Neural cell (in vitro differentiated cells): ENCODE data around the gene TMEM273. TPM values are rescaled to one million over a fixed set of nuclear protein-coding genes. Genes with fewer than 3 reads are reported as not detected.

Experiments
- H2AFZ ChIP-seq: fragments of 200-600, 300-800 bp; sonication (generic), shearing (Covaris generic); 2 replicates; pipeline ENCODE4 v1.6.0; 2014; ENCODE audit warnings: low read depth, mild to moderate bottlenecking, antibody characterized with exemption, low read length, moderate library complexity
- H3F3A ChIP-seq: fragments of 200-600 bp; shearing (Covaris generic); 2 replicates; pipeline ENCODE4 v1.6.1; 2016; ENCODE audit warnings: mild to moderate bottlenecking, moderate library complexity, mixed read lengths, antibody characterized with exemption, low read length; ENCODE audit not compliant: insufficient read depth, poor library complexity, severe bottlenecking
- H3K27ac ChIP-seq: fragments of 200-600, 300-800 bp; sonication (generic), shearing (Covaris generic); 2 replicates; pipeline ENCODE4 v1.5.1; 2014; ENCODE audit warnings: mild to moderate bottlenecking, low read length, moderate library complexity
- H3K27me3 ChIP-seq: fragments of 300-800, 200-600 bp; sonication (generic), shearing (Covaris generic); 2 replicates; pipeline ENCODE4 v1.6.0; 2014; ENCODE audit warnings: mild to moderate bottlenecking, low read depth, low read length, moderate library complexity; ENCODE audit not compliant: insufficient read depth
- H3K36me3 ChIP-seq: fragments of 300-800, 200-600 bp; sonication (generic), shearing (Covaris generic); 2 replicates; pipeline ENCODE4 v1.5.1; 2014; ENCODE audit warnings: mild to moderate bottlenecking, antibody characterized with exemption, low read length, moderate library complexity; ENCODE audit not compliant: insufficient read depth
- H3K4me2 ChIP-seq: fragments of 300-800, 200-600 bp; sonication (generic), shearing (Covaris generic); 2 replicates; pipeline ENCODE4 v1.6.0; 2014; ENCODE audit warnings: mild to moderate bottlenecking, low read length
- H3K4me3 ChIP-seq: fragments of 300-800, 200-600 bp; sonication (generic), shearing (Covaris generic); 2 replicates; pipeline ENCODE4 v1.5.1; 2014; ENCODE audit warnings: mild to moderate bottlenecking, low read length, moderate library complexity
- H3K79me2 ChIP-seq: fragments of 200-600 bp; shearing (Covaris generic); replicated peaks from 2 replicates; pipeline ENCODE4 v1.6.0; 2014; ENCODE audit warnings: mild to moderate bottlenecking, low read length, moderate library complexity; ENCODE audit not compliant: insufficient read depth
- H3K9ac ChIP-seq: fragments of 300-800, 200-600 bp; sonication (generic), shearing (Covaris generic); 2 replicates; pipeline ENCODE4 v1.6.1; 2016; ENCODE audit warnings: mild to moderate bottlenecking, low read length, mixed read lengths
- H3K9me2 ChIP-seq: fragments of 200-600 bp; shearing (Covaris generic); 2 replicates; pipeline ENCODE4 v1.6.1; 2016; ENCODE audit warnings: mild to moderate bottlenecking, low read length, mixed read lengths; ENCODE audit not compliant: insufficient read depth
- H3K9me3 ChIP-seq: fragments of 200-600, 300-800 bp; sonication (generic), shearing (Covaris generic); 2 replicates; pipeline ENCODE4 v1.6.1; 2016; ENCODE audit warnings: mild to moderate bottlenecking, mixed run types, low read length, moderate library complexity, mixed read lengths
- H4K20me1 ChIP-seq: fragments of 200-600 bp; shearing (Covaris generic); 2 replicates; pipeline ENCODE4 v1.6.1; 2016; ENCODE audit warnings: mild to moderate bottlenecking, mixed run types; ENCODE audit not compliant: insufficient read depth
- EP300 ChIP-seq: fragments of 450-650 bp; conservative IDR thresholded peaks from 2 replicates; pipeline ENCODE4 v1.6.1; 2014; ENCODE audit warnings: antibody characterized with exemption, mild to moderate bottlenecking, moderate library complexity; ENCODE audit not compliant: poor library complexity, severe bottlenecking
- EZH2 ChIP-seq: fragments of 200-600, 300-800 bp; shearing (Covaris generic), sonication (generic); IDR thresholded peaks from 2 replicates; pipeline ENCODE4 v1.6.1; 2014; ENCODE audit warnings: antibody characterized with exemption, low read length, borderline replicate concordance, mild to moderate bottlenecking; ENCODE audit not compliant: insufficient read depth, poor library complexity, severe bottlenecking
- MXI1 ChIP-seq: fragments of 450-650 bp; conservative IDR thresholded peaks from 2 replicates; pipeline ENCODE4 v1.6.1; 2014; ENCODE audit warnings: antibody characterized with exemption, mild to moderate bottlenecking; ENCODE audit not compliant: poor library complexity, severe bottlenecking
- POLR2AphosphoS5 ChIP-seq: IDR thresholded peaks from 2 replicates; pipeline ENCODE4 v1.6.1; 2012
- RAD21 ChIP-seq: fragments of 450-650 bp; conservative IDR thresholded peaks from 2 replicates; pipeline ENCODE4 v1.6.1; 2014; ENCODE audit warnings: antibody characterized with exemption, mild to moderate bottlenecking, moderate library complexity
- REST ChIP-seq: IDR thresholded peaks from 2 replicates; pipeline ENCODE4 v1.6.1; 2012; ENCODE audit warnings: borderline replicate concordance
- SMC3 ChIP-seq: fragments of 450-650 bp; conservative IDR thresholded peaks from 2 replicates; pipeline ENCODE4 v1.6.1; 2014; ENCODE audit warnings: antibody characterized with exemption, mild to moderate bottlenecking, moderate library complexity; ENCODE audit not compliant: poor library complexity
- TAF1 ChIP-seq: IDR thresholded peaks from 2 replicates; pipeline ENCODE4 v1.6.1; 2012; ENCODE audit warnings: low read depth
- polyA plus RNA-seq: library from polyadenylated mRNA; depleted of rRNA; stranded (reverse); fragments of >200 nt; gene quantifications from 2 replicates; pipeline ENCODE4 v1.2.3, GENCODE V29; 2014
- TF ChIP-seq, protein P1 (sequence below): fragments of 450-650 bp; IDR thresholded peaks from 2 replicates; pipeline ENCODE4 v1.5.1; 2014; ENCODE audit warnings: antibody characterized with exemption, mild to moderate bottlenecking, moderate library complexity; ENCODE audit not compliant: poor library complexity, severe bottlenecking

The TMEM273 gene
- polyA plus RNA-seq, 1 donor from 2014 or later = not detected

GRCh38 chr10:49222170-49222569 is 34.0 kb upstream of the TMEM273 start:
- Histone ChIP-seq H4K20me1 (no peaks in the 10 kb centered on the region), H3K27me3 (no peaks in the 10 kb centered on the region), H3K9ac (no peak overlapping the region), H3K4me2 (no peak overlapping the region), H3K79me2 (no peaks in the 10 kb centered on the region), H3K36me3 (no peaks in the 10 kb centered on the region), H3K9me3 (no peaks in the 10 kb centered on the region), H2AFZ (no peak overlapping the region), H3K4me3 (no peak overlapping the region), H3K9me2 (no peaks in the 10 kb centered on the region), H3K27ac (no peak overlapping the region), H3F3A (no peaks in the 10 kb centered on the region)
- no peak for TF ChIP-seq EP300
- TF ChIP-seq RAD21 = no peak
- TF ChIP-seq, protein P1, sequence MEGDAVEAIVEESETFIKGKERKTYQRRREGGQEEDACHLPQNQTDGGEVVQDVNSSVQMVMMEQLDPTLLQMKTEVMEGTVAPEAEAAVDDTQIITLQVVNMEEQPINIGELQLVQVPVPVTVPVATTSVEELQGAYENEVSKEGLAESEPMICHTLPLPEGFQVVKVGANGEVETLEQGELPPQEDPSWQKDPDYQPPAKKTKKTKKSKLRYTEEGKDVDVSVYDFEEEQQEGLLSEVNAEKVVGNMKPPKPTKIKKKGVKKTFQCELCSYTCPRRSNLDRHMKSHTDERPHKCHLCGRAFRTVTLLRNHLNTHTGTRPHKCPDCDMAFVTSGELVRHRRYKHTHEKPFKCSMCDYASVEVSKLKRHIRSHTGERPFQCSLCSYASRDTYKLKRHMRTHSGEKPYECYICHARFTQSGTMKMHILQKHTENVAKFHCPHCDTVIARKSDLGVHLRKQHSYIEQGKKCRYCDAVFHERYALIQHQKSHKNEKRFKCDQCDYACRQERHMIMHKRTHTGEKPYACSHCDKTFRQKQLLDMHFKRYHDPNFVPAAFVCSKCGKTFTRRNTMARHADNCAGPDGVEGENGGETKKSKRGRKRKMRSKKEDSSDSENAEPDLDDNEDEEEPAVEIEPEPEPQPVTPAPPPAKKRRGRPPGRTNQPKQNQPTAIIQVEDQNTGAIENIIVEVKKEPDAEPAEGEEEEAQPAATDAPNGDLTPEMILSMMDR = no peak
- no peak for TF ChIP-seq EZH2
- no peak for TF ChIP-seq TAF1
- no peak for TF ChIP-seq SMC3
- no peak for TF ChIP-seq REST
- TF ChIP-seq MXI1 = no peak
- no peak for TF ChIP-seq POLR2AphosphoS5

DNA sequence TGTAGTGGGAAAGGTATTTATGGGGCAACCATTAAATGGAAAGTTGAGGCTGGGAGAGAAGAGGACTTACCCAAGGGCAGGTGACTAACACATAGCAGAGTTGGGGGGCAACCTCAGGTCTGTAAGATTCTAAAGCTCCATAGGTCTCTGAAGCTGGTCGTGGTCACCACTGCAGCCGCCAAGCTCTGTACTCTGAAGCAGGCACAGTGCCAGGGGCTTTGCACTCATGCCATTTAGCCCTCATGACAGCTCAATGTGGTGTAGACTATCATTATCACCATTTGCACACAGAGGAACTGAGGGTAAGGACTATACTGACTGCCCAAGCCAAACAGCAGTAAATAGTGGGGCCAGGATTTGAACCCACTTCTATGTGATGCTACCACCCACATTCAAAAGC is 32.5 kb upstream of the TMEM273 start:
- H3K4me3 ChIP-seq = no peak overlapping the region
- no peaks in the 10 kb centered on the region for H3K79me2 ChIP-seq
- no peaks in the 10 kb centered on the region for H3K36me3 ChIP-seq
- H3F3A ChIP-seq = no peaks in the 10 kb centered on the region
- no peaks in the 10 kb centered on the region for H3K27me3 ChIP-seq
- H3K4me2 ChIP-seq = no peak overlapping the region
- no peaks in the 10 kb centered on the region for H3K9me3 ChIP-seq
- H3K9ac ChIP-seq = no peak overlapping the region
- TF ChIP-seq EP300 (no peak), TAF1 (no peak), RAD21 (no peak), EZH2 (no peak), REST (no peak), SMC3 (no peak), POLR2AphosphoS5 (no peak), MXI1 (no peak)
- TF ChIP-seq, protein P1 = no peak
- H2AFZ ChIP-seq = no peak overlapping the region
- H3K9me2 ChIP-seq = no peaks in the 10 kb centered on the region
- H3K27ac ChIP-seq = no peak overlapping the region
- H4K20me1 ChIP-seq = no peaks in the 10 kb centered on the region
